LoVo (cell line): ENCODE measurements around the gene EHHADH.

Experiments used
- DNase-seq: peaks from one replicate; pipeline ENCODE4 v3.0.0-alpha.2; 2016; ENCODE audit warnings: low spot score

The EHHADH gene

DNA sequence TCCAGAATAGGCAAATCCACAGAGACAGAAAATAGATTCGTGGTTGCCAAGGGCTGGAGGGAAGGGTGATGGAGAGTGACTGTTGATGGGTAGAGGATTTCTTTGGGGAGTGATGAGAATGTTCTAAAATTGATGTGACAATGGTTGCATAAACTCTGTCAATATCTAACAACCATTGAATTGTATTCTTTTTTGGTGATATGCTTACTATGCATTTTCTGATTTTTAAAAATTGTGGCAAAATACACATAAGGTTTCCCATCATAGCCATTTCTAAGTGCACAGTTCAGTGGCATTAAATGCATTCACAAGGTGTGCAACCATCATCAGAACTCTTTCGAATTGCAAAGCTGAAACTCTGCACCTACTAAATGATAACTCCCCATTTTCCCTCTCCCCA is 56.8 kb downstream of the EHHADH start:
- no peak for DNase-seq

- no peak for DNase-seq
Measured at GRCh38 chr3:185195652-185196051, 58.2 kb downstream of the EHHADH start.

DNA sequence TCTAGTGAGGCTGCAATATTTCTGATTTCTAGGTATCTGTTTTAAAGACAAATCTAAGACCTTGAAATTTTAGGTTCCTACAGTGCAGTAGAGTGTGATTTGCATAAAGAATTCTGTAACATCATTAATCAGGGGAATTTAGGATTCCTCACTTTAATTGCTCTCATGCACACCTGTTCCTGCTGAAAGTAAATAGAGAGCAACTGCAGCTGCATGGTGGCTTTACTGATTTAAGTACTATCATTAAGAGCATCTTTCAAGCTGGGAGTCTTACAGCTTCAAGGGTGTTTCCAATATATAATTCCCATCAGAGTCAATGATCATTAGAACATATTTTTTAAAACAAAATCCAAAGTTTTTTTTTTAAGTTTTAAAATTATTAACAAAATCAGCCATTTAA is 65.0 kb downstream of the EHHADH start:
- no peak for DNase-seq

GRCh38 chr3:185187391-185187790 is 66.5 kb downstream of the EHHADH start:
- DNase-seq: no peak

DNA sequence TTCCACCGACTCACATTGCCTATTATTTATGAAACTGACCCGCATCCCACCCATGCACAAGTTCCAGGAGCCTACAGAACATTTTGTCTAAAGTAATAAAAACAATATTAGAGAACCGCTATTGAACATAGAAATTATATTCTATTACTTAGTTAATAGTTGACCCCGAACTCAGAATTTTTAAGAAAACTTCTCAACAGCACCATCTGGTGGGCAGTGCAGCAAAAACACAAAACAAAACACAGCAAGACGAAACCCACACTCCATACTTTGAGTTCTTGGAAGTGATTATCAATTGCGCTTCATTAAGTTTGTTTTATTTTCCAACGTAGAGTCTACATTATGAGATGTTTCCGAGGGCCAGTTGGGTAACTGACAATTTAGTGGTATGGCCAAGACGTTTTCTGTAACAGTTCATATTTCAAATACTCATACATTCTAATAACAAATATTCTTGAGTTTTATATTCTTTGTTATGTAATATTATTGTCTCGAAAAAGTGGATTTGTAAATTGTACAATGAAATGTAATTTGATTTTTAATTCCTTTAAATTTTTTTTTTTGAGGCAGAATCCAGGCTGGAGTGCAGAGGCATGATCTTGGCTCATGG is 77.0 kb downstream of the EHHADH start:
- DNase-seq: peak; percentile 46

DNA sequence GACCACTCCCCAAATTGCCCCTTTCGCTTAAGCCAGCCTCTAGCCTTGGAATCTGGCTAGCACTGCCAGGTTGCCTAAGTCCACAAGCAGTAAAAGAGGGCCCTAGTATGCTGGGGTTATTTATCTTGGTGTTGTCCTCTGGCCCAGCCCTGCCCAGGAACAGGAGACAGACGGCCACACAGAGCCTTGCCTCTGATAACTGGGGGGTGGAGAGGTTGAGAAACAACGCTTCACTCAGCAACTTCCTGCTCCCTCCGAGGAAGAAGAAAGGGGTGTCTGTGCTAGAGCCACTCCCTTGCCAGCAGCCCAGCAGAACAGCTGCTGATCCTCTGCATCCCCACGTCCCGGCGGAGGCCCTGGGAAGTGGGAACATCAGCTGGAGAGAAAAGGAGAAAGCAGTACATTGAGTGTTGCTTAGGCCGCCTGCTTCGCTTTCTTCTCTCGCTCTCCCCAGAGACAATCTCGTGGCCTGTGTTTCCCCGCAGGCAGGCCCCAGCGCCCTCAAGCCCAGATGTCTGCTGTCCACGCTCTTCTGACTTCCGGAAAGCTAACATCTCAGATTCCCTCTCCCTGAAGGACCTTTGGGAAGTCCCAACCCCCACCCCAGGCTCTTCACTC is 78.4 kb downstream of the EHHADH start:
- peak; percentile 10 for DNase-seq

- DNase-seq: no peak
Measured at GRCh38 chr3:185172086-185173049, 81.5 kb downstream of the EHHADH start.

- no peak for DNase-seq
Measured at GRCh38 chr3:185164428-185165217, 89.2 kb downstream of the EHHADH start.

GRCh38 chr3:185162634-185163033 is 91.2 kb downstream of the EHHADH start:
- DNase-seq: no peak

DNA sequence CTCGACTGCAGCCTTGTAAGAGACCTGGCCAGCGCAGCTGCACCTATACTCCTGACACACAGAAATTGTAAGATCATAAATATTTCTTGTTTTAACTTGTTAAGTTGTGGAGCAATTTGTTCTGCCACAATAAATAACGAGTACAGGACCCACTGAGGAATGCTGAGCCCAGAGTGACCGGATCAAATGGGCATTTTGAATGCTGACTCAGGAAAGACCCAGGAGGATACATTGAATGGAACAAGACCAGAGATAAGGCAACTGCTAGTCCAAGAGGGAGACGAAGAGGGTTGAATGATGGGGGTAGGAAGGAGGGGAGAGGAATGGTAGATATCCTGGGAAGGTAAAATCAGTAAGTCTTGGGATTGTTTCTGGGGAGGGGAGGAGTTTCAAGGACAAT is 92.1 kb downstream of the EHHADH start:
- DNase-seq: no peak

DNA sequence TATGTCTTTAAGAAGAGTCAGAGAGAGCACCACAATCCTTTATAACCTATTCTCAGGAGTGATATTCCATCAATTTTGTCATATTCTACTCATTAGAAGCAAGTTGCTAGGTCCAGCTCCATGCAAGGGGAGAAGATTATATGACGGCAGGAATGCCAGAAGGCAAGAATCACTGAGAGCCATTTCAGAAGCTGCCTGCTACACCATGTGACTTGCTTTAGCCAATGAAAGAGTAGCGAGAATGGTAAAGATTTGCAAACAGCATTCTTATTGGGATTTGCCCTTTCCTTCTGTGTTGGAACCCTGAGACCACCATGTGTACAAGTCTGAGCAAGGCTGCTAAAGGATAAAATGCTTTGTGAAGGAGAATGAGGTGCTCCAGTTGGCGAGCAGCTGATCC is 96.5 kb downstream of the EHHADH start:
- DNase-seq: no peak

DNA sequence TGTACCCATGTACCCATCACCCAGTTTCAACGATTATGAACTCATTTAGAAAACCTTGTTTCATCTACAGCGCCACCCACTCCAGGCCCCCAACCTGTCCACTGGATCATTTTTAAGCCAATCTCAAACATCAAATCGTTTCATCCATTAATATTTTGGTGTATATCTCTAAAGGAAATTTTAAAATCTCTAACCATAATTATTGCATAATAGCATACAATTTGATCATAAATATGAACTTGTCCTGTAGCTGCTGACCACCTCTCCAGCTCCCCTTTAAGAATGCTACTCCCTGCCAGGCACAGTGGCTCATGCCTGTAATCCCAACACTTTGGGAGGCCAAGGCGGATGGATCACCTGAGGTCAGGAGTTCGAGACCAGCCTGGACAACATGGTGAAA is 98.2 kb downstream of the EHHADH start:
- no peak for DNase-seq

GRCh38 chr3:185153861-185154629 is 99.8 kb downstream of the EHHADH start:
- DNase-seq: no peak

DNA sequence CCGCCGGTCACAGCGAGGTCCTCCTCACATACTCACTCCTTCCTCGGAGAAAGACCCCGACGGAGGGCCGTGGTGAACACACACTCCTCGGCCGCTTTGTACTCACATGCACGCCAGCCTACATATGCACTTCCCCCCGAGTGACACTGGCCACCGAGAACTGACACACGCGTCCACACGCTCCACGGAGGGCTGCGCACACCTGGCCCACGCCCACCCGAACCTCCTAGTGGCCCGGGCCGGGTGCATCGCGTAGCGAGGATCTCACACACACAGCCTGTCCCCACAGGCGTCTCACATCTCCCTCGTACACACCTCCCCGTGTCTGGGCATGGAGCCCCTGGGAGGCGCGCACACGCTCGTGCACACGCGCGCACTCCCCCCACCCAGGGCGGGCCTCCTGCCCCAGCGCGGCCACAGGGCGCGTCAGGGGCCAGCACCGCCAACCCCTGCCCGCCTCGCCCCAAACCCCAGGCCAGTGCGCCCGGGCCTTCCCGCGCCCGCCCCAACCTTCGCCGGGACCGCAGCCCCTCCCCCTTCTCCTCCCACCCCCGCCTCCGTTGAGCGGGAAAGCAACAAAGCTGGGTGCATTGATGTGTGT is 100.6 kb downstream of the EHHADH start:
- DNase-seq: no peak

DNA sequence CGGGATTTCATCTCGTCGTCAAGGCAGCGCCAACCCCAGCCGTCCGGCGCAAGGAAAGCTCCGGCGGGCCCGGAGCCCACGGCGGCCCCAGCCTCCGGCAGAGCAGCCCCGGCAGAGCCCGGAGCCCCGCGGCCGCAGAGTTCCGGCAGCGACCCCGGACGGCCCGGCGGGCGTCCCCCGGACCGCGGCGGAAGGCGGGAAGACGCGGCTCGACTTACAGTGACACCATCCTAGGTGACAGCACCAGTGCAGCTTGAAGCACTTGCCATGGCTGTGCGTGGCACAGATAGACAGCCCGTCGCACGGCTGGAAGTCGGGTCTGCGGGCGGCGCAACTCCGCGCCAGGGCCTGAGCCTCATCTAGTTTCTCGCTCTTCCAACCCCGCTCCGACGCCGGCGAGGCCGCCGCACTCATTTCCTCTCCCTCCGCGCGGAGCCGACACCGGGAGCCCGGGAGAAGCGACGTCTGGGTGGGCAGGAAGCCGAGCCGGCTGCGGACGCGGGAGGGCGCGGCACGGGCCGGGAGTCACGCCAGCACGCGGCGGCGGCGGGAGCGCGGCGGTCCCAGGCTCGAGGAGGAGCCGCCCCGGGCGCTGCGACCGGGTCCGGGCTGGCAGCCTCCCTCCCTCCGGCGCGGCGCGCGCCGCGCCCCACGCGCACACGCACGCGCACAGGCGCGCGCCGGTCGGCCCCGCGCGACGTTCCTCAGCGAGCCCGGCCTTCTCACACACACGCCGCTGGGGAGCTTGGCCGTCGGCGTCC is 101.3 kb downstream of the EHHADH start, which contains the start of gene C3orf70:
TSS of gene C3orf70 (minus strand) at position 651 of the 761 bp plus-strand sequence. CDS start at position 414, 237 bp downstream.
- DNase-seq: peak; percentile 44

DNA sequence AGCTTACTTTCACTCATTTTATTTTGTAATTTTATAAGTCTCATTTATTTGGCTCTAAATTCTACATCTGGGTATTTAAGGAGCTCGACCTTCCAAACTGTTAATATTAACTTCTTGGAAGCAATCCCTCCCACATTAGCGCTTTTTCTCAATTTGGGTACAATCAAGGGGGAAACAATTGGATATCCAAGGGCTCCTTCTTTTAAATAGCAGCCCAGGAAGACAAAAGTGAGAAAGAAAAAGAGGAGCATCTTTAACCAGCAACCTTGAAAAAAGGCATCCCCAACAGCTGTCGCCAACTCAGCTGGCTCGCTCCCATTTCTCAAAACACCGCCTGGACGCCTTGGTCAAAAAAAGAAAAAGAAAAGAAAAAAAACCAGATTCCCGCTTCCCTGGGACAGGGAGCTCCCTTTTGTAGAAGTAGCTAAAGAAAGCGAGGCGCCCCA is 101.9 kb downstream of the EHHADH start:
- no peak for DNase-seq

- DNase-seq: no peak
Measured at GRCh38 chr3:185151101-185151963, 102.5 kb downstream of the EHHADH start.

DNA sequence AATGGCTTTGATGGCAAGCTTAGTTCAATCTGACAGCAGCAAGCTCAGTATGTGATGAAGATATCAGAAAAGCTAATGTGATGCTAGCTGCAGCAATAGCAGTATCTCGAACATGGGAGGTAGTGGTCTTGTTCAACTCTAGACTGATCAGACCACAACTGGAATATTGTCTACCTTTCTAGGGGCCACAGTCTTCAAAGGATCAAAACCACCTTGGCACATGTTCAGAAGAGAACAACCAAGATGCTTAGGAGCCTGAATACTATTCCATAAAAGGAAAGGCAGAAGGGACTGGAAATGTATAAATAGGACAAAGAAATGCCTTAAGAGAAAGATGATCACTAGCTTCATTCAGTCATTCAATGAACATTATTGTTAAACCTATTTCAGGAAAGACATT is 103.3 kb downstream of the EHHADH start:
- DNase-seq: no peak

DNA sequence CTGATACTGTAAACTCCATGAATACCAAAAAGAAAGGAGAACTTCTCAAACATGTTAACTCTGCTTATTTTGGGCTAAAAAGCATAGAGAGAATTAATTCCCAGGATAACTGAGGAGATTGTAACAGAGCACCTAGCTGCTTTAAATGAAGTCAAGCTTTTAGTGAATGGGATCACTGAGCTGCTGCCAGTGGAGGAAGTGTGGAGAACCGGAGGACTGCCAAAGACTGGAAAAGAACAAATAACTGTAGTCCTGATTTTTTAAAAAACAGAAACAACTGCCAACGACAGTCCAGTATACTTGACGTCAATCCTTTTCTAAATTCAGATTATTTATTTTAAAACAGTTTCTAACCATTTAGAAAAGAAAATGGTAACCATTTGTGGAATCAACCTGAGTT is 104.3 kb downstream of the EHHADH start:
- no peak for DNase-seq
